ENCODE measurements around the gene HSF2. TPM values are rescaled to one million over a fixed set of nuclear protein-coding genes. Genes with fewer than 3 reads are reported as not detected.

Gene HSF2
- total RNA-seq, 1 experiment from 2014 or later = 10.6 TPM

DNA sequence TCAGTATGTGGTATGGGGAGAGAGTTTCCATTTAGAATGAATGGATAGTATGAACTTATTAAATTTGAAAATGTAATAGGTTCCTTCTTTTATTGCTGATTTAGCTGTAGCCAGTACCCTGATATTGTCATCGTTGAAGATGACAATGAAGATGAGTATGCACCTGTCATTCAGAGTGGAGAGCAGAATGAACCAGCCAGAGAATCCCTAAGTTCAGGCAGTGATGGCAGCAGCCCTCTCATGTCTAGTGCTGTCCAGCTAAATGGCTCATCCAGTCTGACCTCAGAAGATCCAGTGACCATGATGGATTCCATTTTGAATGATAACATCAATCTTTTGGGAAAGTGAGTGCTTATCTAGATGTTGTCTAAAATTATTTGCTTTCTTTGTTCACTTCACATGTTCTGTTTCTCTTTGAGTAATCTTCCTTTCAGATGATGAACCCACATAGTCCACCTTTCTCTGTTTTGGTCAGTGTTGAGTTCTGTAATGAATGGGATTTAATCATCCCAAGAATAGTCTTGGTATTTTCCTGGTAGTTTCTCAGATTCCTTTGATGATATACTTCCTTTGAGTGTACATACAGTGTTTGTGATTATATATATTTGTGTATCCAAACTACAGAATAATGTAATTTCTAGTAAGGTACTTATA, 23.3 kb downstream of the HSF2 start:
- ChIA-PET CTCF (no interaction called here), POLR2A (no interaction called here)
- no peak for DNase-seq (ENCODE audit: low spot score)
- H3K9me3 Mint-ChIP-seq = no peaks in the 10 kb centered on the region
- TF ChIP-seq, protein P1, sequence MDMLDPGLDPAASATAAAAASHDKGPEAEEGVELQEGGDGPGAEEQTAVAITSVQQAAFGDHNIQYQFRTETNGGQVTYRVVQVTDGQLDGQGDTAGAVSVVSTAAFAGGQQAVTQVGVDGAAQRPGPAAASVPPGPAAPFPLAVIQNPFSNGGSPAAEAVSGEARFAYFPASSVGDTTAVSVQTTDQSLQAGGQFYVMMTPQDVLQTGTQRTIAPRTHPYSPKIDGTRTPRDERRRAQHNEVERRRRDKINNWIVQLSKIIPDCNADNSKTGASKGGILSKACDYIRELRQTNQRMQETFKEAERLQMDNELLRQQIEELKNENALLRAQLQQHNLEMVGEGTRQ (CRISPR knock-in tag; IDR thresholded peaks at IDR 0.05) = no peak
- TF ChIP-seq JUN (CRISPR knock-in tag; IDR thresholded peaks at IDR 0.05) = no peak
- TF ChIP-seq PRRX2 (CRISPR knock-in tag; IDR thresholded peaks at IDR 0.05) = no peak
- no peak for TF ChIP-seq ZNF423 (CRISPR knock-in tag; IDR thresholded peaks at IDR 0.05)
- no peak for TF ChIP-seq ZNF416 (CRISPR knock-in tag; IDR thresholded peaks at IDR 0.05)
- TF ChIP-seq, protein P2, sequence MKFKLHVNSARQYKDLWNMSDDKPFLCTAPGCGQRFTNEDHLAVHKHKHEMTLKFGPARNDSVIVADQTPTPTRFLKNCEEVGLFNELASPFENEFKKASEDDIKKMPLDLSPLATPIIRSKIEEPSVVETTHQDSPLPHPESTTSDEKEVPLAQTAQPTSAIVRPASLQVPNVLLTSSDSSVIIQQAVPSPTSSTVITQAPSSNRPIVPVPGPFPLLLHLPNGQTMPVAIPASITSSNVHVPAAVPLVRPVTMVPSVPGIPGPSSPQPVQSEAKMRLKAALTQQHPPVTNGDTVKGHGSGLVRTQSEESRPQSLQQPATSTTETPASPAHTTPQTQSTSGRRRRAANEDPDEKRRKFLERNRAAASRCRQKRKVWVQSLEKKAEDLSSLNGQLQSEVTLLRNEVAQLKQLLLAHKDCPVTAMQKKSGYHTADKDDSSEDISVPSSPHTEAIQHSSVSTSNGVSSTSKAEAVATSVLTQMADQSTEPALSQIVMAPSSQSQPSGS (CRISPR knock-in tag; IDR thresholded peaks at IDR 0.05; ENCODE audit: borderline replicate concordance, low read depth) = no peak
- no peak for TF ChIP-seq ZNF263 (CRISPR knock-in tag; IDR thresholded peaks at IDR 0.05; ENCODE audit: low read depth)
- TF ChIP-seq, protein P3, sequence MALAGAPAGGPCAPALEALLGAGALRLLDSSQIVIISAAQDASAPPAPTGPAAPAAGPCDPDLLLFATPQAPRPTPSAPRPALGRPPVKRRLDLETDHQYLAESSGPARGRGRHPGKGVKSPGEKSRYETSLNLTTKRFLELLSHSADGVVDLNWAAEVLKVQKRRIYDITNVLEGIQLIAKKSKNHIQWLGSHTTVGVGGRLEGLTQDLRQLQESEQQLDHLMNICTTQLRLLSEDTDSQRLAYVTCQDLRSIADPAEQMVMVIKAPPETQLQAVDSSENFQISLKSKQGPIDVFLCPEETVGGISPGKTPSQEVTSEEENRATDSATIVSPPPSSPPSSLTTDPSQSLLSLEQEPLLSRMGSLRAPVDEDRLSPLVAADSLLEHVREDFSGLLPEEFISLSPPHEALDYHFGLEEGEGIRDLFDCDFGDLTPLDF (CRISPR knock-in tag; IDR thresholded peaks at IDR 0.05) = no peak
- no peak for TF ChIP-seq TEAD4 (CRISPR knock-in tag; IDR thresholded peaks at IDR 0.05)
- TF ChIP-seq FOXJ3 (CRISPR knock-in tag; IDR thresholded peaks at IDR 0.05; ENCODE audit: borderline replicate concordance) = no peak
- no peak for TF ChIP-seq ETV6 (CRISPR knock-in tag; IDR thresholded peaks at IDR 0.05)
- no peak for TF ChIP-seq HMGA2 (CRISPR knock-in tag; IDR thresholded peaks at IDR 0.05)
- TF ChIP-seq, protein P4, sequence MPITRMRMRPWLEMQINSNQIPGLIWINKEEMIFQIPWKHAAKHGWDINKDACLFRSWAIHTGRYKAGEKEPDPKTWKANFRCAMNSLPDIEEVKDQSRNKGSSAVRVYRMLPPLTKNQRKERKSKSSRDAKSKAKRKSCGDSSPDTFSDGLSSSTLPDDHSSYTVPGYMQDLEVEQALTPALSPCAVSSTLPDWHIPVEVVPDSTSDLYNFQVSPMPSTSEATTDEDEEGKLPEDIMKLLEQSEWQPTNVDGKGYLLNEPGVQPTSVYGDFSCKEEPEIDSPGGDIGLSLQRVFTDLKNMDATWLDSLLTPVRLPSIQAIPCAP (CRISPR knock-in tag; IDR thresholded peaks at IDR 0.05) = no peak
- TF ChIP-seq NFYB (CRISPR knock-in tag; conservative IDR thresholded peaks at IDR 0.05; ENCODE audit: low read depth) = no peak
- TF ChIP-seq, protein P5, sequence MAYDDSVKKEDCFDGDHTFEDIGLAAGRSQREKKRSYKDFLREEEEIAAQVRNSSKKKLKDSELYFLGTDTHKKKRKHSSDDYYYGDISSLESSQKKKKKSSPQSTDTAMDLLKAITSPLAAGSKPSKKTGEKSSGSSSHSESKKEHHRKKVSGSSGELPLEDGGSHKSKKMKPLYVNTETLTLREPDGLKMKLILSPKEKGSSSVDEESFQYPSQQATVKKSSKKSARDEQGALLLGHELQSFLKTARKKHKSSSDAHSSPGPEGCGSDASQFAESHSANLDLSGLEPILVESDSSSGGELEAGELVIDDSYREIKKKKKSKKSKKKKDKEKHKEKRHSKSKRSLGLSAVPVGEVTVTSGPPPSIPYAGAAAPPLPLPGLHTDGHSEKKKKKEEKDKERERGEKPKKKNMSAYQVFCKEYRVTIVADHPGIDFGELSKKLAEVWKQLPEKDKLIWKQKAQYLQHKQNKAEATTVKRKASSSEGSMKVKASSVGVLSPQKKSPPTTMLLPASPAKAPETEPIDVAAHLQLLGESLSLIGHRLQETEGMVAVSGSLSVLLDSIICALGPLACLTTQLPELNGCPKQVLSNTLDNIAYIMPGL (CRISPR knock-in tag; IDR thresholded peaks at IDR 0.05) = no peak
- TF ChIP-seq TP53 (CRISPR knock-in tag; IDR thresholded peaks at IDR 0.05) = no peak
- TF ChIP-seq RORB (CRISPR knock-in tag; IDR thresholded peaks at IDR 0.05) = no peak
- TF ChIP-seq ZNF671 (CRISPR knock-in tag; IDR thresholded peaks at IDR 0.05) = no peak
- no peak for TF ChIP-seq EMX1 (CRISPR knock-in tag; IDR thresholded peaks at IDR 0.05)
- no peak overlapping the region for H3K4me3 Mint-ChIP-seq
- H3K4me1 Mint-ChIP-seq = no peaks in the 10 kb centered on the region
- no peaks in the 10 kb centered on the region for H3K27me3 Mint-ChIP-seq (ENCODE audit: low read depth)
- H3K27ac Mint-ChIP-seq = no peak overlapping the region
- peaks cover 15% of the 10 kb centered on the region for H3K36me3 Mint-ChIP-seq
- no peak for ATAC-seq

DNA sequence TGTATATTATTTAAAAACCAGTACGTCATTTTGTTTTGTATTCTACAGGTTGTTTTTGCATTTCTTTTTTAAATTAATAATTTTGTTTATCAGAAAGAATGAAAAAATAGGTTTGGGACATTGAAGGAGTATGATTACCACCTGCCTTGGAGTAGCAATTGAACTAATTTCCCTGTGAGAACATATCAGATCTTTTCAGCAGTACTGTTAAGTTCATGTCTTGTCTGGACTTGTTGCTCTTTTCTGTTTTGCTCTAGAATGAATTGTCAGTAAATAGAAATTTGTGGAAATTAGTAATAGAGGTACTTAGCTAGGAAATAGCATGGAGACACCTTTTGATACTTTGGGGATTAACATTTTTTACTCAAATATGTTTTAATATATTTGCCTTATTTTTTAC, 24.3 kb downstream of the HSF2 start:
- H3K27ac Mint-ChIP-seq = no peak overlapping the region
- peaks cover 15% of the 10 kb centered on the region for H3K36me3 Mint-ChIP-seq
- ATAC-seq (no peak), DNase-seq (ENCODE audit: low spot score) (no peak)
- H3K4me1 Mint-ChIP-seq = no peaks in the 10 kb centered on the region
- TF ChIP-seq, protein P6, sequence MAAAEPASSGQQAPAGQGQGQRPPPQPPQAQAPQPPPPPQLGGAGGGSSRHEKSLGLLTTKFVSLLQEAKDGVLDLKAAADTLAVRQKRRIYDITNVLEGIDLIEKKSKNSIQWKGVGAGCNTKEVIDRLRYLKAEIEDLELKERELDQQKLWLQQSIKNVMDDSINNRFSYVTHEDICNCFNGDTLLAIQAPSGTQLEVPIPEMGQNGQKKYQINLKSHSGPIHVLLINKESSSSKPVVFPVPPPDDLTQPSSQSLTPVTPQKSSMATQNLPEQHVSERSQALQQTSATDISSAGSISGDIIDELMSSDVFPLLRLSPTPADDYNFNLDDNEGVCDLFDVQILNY (CRISPR knock-in tag; IDR thresholded peaks at IDR 0.05) = no peak
- TF ChIP-seq, protein P7, sequence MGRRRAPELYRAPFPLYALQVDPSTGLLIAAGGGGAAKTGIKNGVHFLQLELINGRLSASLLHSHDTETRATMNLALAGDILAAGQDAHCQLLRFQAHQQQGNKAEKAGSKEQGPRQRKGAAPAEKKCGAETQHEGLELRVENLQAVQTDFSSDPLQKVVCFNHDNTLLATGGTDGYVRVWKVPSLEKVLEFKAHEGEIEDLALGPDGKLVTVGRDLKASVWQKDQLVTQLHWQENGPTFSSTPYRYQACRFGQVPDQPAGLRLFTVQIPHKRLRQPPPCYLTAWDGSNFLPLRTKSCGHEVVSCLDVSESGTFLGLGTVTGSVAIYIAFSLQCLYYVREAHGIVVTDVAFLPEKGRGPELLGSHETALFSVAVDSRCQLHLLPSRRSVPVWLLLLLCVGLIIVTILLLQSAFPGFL (CRISPR knock-in tag; IDR thresholded peaks at IDR 0.05; ENCODE audit: borderline replicate concordance) = no peak
- H3K9me3 Mint-ChIP-seq = no peaks in the 10 kb centered on the region
- no peak overlapping the region for H3K4me3 Mint-ChIP-seq
- no peaks in the 10 kb centered on the region for H3K27me3 Mint-ChIP-seq (ENCODE audit: low read depth)
- ChIA-PET CTCF (no interaction called here), POLR2A (no interaction called here)
